Measurements from ENCODE around the gene STK4. TPM values are rescaled to one million over a fixed set of nuclear protein-coding genes. Genes with fewer than 3 reads are reported as not detected.

STK4 gene
- total RNA-seq, 1 experiment from 2014 or later, result 41.2 TPM

DNA sequence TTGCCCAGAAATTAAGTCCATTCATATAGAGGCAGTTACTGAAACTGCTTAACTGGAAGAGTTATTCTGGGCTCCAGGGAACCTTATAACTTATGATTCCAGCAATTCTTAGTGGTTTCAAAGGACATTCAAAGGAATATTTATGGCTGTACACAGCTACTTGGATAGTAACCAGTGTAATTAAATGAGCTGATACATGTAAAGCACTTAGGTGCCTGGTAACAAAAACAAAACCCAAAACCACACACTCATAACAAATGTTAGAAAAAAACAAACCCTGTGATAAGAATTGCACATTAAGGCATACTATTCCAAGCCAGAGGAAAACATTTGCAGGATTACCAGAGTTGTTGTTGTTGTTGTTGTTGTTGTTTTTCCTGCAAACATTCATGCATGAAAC, 51.5 kb downstream of the STK4 start:
- Mint-ChIP-seq H3K27ac (peak overlapping the region; percentile 86), H3K36me3 (peaks cover 4% of the 10 kb centered on the region; the same call in 1 of the 2 replicates), H3K9me3 (no peaks in the 10 kb centered on the region), H3K4me3 (no peak overlapping the region), H3K4me1 (peaks cover 54% of the 10 kb centered on the region), H3K27me3 (ENCODE audit: low read depth) (no peaks in the 10 kb centered on the region)
- ChIA-PET POLR2A (no interaction called here), CTCF (interaction anchor here (1.2 kb wide), 1 partner anchor 26 kb away, joined by 4 read pairs; no protein-coding TSS in a partner anchor)
- TF ChIP-seq TCF7 (CRISPR knock-in tag; IDR thresholded peaks at IDR 0.05; ENCODE audit: low read depth) (no peak), SOX15 (CRISPR knock-in tag; IDR thresholded peaks at IDR 0.05) (no peak), NFE2L1 (CRISPR knock-in tag; IDR thresholded peaks at IDR 0.05) (no peak), CREB1 (CRISPR knock-in tag; IDR thresholded peaks at IDR 0.05) (no peak), IRF2 (CRISPR knock-in tag; IDR thresholded peaks at IDR 0.05; ENCODE audit: borderline replicate concordance, low read depth) (no peak), MXD4 (CRISPR knock-in tag; IDR thresholded peaks at IDR 0.05; ENCODE audit: borderline replicate concordance) (no peak), ESRRA (CRISPR knock-in tag; IDR thresholded peaks at IDR 0.05; ENCODE audit: borderline replicate concordance) (no peak), GTF2I (CRISPR knock-in tag; conservative IDR thresholded peaks at IDR 0.05) (no peak), ZNF396 (CRISPR knock-in tag; IDR thresholded peaks at IDR 0.05; ENCODE audit: borderline replicate concordance) (no peak), JAZF1 (CRISPR knock-in tag; IDR thresholded peaks at IDR 0.05) (no peak), ATF1 (CRISPR knock-in tag; IDR thresholded peaks at IDR 0.05) (no peak), TEAD1 (CRISPR knock-in tag; IDR thresholded peaks at IDR 0.05) (no peak), ZNF671 (CRISPR knock-in tag; IDR thresholded peaks at IDR 0.05) (no peak), SMAD3 (CRISPR knock-in tag; IDR thresholded peaks at IDR 0.05; ENCODE audit: borderline replicate concordance) (no peak)
- TF ChIP-seq, protein P1, sequence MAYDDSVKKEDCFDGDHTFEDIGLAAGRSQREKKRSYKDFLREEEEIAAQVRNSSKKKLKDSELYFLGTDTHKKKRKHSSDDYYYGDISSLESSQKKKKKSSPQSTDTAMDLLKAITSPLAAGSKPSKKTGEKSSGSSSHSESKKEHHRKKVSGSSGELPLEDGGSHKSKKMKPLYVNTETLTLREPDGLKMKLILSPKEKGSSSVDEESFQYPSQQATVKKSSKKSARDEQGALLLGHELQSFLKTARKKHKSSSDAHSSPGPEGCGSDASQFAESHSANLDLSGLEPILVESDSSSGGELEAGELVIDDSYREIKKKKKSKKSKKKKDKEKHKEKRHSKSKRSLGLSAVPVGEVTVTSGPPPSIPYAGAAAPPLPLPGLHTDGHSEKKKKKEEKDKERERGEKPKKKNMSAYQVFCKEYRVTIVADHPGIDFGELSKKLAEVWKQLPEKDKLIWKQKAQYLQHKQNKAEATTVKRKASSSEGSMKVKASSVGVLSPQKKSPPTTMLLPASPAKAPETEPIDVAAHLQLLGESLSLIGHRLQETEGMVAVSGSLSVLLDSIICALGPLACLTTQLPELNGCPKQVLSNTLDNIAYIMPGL (CRISPR knock-in tag; IDR thresholded peaks at IDR 0.05), result no peak
- TF ChIP-seq, protein P2, sequence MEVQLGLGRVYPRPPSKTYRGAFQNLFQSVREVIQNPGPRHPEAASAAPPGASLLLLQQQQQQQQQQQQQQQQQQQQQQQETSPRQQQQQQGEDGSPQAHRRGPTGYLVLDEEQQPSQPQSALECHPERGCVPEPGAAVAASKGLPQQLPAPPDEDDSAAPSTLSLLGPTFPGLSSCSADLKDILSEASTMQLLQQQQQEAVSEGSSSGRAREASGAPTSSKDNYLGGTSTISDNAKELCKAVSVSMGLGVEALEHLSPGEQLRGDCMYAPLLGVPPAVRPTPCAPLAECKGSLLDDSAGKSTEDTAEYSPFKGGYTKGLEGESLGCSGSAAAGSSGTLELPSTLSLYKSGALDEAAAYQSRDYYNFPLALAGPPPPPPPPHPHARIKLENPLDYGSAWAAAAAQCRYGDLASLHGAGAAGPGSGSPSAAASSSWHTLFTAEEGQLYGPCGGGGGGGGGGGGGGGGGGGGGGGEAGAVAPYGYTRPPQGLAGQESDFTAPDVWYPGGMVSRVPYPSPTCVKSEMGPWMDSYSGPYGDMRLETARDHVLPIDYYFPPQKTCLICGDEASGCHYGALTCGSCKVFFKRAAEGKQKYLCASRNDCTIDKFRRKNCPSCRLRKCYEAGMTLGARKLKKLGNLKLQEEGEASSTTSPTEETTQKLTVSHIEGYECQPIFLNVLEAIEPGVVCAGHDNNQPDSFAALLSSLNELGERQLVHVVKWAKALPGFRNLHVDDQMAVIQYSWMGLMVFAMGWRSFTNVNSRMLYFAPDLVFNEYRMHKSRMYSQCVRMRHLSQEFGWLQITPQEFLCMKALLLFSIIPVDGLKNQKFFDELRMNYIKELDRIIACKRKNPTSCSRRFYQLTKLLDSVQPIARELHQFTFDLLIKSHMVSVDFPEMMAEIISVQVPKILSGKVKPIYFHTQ (CRISPR knock-in tag; IDR thresholded peaks at IDR 0.05), result no peak
- TF ChIP-seq, protein P3, sequence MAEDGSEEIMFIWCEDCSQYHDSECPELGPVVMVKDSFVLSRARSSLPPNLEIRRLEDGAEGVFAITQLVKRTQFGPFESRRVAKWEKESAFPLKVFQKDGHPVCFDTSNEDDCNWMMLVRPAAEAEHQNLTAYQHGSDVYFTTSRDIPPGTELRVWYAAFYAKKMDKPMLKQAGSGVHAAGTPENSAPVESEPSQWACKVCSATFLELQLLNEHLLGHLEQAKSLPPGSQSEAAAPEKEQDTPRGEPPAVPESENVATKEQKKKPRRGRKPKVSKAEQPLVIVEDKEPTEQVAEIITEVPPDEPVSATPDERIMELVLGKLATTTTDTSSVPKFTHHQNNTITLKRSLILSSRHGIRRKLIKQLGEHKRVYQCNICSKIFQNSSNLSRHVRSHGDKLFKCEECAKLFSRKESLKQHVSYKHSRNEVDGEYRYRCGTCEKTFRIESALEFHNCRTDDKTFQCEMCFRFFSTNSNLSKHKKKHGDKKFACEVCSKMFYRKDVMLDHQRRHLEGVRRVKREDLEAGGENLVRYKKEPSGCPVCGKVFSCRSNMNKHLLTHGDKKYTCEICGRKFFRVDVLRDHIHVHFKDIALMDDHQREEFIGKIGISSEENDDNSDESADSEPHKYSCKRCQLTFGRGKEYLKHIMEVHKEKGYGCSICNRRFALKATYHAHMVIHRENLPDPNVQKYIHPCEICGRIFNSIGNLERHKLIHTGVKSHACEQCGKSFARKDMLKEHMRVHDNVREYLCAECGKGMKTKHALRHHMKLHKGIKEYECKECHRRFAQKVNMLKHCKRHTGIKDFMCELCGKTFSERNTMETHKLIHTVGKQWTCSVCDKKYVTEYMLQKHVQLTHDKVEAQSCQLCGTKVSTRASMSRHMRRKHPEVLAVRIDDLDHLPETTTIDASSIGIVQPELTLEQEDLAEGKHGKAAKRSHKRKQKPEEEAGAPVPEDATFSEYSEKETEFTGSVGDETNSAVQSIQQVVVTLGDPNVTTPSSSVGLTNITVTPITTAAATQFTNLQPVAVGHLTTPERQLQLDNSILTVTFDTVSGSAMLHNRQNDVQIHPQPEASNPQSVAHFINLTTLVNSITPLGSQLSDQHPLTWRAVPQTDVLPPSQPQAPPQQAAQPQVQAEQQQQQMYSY (CRISPR knock-in tag; IDR thresholded peaks at IDR 0.05), result no peak
- TF ChIP-seq, protein P4, sequence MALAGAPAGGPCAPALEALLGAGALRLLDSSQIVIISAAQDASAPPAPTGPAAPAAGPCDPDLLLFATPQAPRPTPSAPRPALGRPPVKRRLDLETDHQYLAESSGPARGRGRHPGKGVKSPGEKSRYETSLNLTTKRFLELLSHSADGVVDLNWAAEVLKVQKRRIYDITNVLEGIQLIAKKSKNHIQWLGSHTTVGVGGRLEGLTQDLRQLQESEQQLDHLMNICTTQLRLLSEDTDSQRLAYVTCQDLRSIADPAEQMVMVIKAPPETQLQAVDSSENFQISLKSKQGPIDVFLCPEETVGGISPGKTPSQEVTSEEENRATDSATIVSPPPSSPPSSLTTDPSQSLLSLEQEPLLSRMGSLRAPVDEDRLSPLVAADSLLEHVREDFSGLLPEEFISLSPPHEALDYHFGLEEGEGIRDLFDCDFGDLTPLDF (CRISPR knock-in tag; IDR thresholded peaks at IDR 0.05), result no peak
- TF ChIP-seq, protein P5, sequence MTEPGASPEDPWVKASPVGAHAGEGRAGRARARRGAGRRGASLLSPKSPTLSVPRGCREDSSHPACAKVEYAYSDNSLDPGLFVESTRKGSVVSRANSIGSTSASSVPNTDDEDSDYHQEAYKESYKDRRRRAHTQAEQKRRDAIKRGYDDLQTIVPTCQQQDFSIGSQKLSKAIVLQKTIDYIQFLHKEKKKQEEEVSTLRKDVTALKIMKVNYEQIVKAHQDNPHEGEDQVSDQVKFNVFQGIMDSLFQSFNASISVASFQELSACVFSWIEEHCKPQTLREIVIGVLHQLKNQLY (CRISPR knock-in tag; IDR thresholded peaks at IDR 0.05), result no peak
- TF ChIP-seq, protein P6, sequence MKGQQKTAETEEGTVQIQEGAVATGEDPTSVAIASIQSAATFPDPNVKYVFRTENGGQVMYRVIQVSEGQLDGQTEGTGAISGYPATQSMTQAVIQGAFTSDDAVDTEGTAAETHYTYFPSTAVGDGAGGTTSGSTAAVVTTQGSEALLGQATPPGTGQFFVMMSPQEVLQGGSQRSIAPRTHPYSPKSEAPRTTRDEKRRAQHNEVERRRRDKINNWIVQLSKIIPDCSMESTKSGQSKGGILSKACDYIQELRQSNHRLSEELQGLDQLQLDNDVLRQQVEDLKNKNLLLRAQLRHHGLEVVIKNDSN (CRISPR knock-in tag; IDR thresholded peaks at IDR 0.05), result no peak
- DNase-seq (ENCODE audit: low spot score) (no peak), ATAC-seq (no peak)
